ENCODE results near the gene RGS12. TPM values are rescaled to one million over a fixed set of nuclear protein-coding genes. Genes with fewer than 3 reads are reported as not detected.

The RGS12 gene
- polyA plus RNA-seq, 2 of the 4 experiments (the other 2 are of a cell fraction) = 7.4 to 8.9 TPM

DNA sequence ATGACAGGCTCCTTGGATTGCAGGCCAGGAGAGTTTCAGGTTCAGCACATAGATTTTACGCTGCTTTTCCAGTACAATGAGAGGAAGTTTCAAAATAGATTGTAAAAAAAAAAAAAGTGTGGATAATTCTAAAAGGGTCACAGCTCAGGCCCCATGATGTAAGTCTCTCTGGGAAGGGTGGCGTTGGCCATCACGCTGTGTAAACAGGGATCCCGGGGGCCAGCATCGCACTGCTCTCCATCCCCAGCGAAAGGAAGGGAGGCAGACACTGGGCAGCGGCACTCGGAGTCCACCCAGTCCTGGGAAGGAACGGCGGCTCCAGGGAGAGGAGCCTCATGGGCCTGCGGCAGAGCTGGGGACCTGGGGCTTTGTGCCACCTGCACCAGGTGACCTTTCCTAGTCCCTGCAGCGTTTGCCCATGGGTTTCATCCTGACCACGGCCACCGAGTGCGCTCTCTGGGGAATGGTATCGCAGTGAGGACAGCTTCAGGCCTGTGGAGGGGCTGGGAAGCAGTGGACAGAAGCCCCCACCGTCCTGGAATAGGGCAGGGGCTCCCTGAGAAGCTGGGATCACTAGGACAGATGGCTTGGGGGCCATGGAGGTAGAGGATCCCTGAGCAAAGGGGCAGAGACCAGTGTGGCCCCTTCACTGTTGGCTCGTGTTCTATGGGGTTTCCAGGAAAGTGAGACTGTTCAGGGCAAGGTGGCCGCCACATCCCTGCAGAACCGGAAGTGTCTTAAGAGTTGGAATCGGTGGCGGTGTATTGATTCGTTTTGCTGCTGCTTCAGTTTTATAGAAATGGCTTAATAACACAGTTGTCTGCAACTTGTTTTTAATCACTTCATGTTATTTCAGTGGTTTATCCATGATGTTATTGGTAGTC is 38.9 kb downstream of the RGS12 start:
- H3K27ac ChIP-seq = no peak overlapping the region
- TF ChIP-seq MYC (IDR thresholded peaks at IDR 0.05; ENCODE audit: borderline replicate concordance, low read length) (no peak), FOSB (CRISPR knock-in tag; IDR thresholded peaks at IDR 0.05) (no peak), CEBPB (IDR thresholded peaks at IDR 0.05) (no peak), NR3C1 (IDR thresholded peaks at IDR 0.05) (no peak), NFE2L2 (conservative IDR thresholded peaks at IDR 0.05; ENCODE audit: low read length) (no peak), CBX8 (IDR thresholded peaks at IDR 0.05) (no peak), SMC3 (IDR thresholded peaks at IDR 0.05) (no peak), RAD21 (conservative IDR thresholded peaks at IDR 0.05 in 1 of 2, IDR thresholded peaks at IDR 0.05 in 1 of 2) (no peak)
- TF ChIP-seq, protein P1, sequence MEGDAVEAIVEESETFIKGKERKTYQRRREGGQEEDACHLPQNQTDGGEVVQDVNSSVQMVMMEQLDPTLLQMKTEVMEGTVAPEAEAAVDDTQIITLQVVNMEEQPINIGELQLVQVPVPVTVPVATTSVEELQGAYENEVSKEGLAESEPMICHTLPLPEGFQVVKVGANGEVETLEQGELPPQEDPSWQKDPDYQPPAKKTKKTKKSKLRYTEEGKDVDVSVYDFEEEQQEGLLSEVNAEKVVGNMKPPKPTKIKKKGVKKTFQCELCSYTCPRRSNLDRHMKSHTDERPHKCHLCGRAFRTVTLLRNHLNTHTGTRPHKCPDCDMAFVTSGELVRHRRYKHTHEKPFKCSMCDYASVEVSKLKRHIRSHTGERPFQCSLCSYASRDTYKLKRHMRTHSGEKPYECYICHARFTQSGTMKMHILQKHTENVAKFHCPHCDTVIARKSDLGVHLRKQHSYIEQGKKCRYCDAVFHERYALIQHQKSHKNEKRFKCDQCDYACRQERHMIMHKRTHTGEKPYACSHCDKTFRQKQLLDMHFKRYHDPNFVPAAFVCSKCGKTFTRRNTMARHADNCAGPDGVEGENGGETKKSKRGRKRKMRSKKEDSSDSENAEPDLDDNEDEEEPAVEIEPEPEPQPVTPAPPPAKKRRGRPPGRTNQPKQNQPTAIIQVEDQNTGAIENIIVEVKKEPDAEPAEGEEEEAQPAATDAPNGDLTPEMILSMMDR (IDR thresholded peaks at IDR 0.05) = no peak
- TF ChIP-seq, protein P2, sequence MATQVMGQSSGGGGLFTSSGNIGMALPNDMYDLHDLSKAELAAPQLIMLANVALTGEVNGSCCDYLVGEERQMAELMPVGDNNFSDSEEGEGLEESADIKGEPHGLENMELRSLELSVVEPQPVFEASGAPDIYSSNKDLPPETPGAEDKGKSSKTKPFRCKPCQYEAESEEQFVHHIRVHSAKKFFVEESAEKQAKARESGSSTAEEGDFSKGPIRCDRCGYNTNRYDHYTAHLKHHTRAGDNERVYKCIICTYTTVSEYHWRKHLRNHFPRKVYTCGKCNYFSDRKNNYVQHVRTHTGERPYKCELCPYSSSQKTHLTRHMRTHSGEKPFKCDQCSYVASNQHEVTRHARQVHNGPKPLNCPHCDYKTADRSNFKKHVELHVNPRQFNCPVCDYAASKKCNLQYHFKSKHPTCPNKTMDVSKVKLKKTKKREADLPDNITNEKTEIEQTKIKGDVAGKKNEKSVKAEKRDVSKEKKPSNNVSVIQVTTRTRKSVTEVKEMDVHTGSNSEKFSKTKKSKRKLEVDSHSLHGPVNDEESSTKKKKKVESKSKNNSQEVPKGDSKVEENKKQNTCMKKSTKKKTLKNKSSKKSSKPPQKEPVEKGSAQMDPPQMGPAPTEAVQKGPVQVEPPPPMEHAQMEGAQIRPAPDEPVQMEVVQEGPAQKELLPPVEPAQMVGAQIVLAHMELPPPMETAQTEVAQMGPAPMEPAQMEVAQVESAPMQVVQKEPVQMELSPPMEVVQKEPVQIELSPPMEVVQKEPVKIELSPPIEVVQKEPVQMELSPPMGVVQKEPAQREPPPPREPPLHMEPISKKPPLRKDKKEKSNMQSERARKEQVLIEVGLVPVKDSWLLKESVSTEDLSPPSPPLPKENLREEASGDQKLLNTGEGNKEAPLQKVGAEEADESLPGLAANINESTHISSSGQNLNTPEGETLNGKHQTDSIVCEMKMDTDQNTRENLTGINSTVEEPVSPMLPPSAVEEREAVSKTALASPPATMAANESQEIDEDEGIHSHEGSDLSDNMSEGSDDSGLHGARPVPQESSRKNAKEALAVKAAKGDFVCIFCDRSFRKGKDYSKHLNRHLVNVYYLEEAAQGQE (IDR thresholded peaks at IDR 0.05) = no peak
- H3K4me2 ChIP-seq = no peak overlapping the region
- H3K4me1 ChIP-seq = peaks cover 4% of the 10 kb centered on the region
- WGBS (ENCODE audit: missing lambda C conversion rate) = 91% methylated on average over 15 of the region's 23 CpGs
- no peak for DNase-seq (ENCODE audit: low read depth in 1 of 2, low spot score in 1 of 2)
- no peak for FAIRE-seq
- no peak for ATAC-seq
- CTCF ChIA-PET = no interaction called here
- H3K4me3 ChIP-seq = no peak overlapping the region
- H3K9me3 ChIP-seq = no peaks in the 10 kb centered on the region
- POLR2A ChIA-PET = interaction anchor here (0.7 kb wide), 1 partner anchor 40 kb away, joined by 3 read pairs; no protein-coding TSS in a partner anchor

DNA sequence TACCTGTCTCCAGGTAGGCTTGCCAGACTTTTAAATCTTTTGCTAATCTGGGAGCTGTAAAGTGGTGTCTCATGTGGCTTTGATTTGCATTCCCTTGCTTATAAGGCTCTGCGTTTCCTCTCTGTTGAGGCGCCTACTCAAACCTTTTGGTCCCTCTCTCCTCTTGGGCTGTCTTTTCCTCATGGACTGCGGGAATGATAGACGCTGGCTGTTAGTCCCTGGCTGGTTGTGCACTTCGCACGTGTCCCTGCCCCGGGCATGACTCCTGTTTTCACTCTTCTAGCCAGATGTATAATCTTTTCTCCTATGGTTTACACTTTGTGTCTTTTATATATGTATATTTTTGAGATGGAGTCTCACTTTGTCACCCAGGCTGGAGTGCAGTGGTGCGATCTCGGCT is 39.7 kb downstream of the RGS12 start:
- CTCF ChIA-PET = interaction anchor here (0.9 kb wide), 1 partner anchor 9 kb away, joined by 3 read pairs; no protein-coding TSS in a partner anchor
- Histone ChIP-seq H3K4me1 (peaks cover 8% of the 10 kb centered on the region), H3K4me3 (no peak overlapping the region), H3K4me2 (no peak overlapping the region), H3K9me3 (no peaks in the 10 kb centered on the region), H3K27ac (no peak overlapping the region)
- DNase-seq (ENCODE audit: low read depth in 1 of 2, low spot score in 1 of 2) = no peak
- ATAC-seq = no peak
- WGBS (ENCODE audit: missing lambda C conversion rate) = 94% methylated on average over 9 of the region's 9 CpGs
- no peak for FAIRE-seq
- POLR2A ChIA-PET = no interaction called here
- TF ChIP-seq HOXB13 (CRISPR knock-in tag; IDR thresholded peaks at IDR 0.05; ENCODE audit: low read depth) = no peak
- no peak for TF ChIP-seq RCOR1 (IDR thresholded peaks at IDR 0.05; ENCODE audit: low read depth, low read length)
- no peak for TF ChIP-seq HOXA7 (CRISPR knock-in tag; IDR thresholded peaks at IDR 0.05)
- TF ChIP-seq FOSB (CRISPR knock-in tag; IDR thresholded peaks at IDR 0.05) = no peak
- TF ChIP-seq ZNF302 (CRISPR knock-in tag; IDR thresholded peaks at IDR 0.05) = no peak
- TF ChIP-seq RFX5 (IDR thresholded peaks at IDR 0.05) = no peak
- no peak for TF ChIP-seq ZSCAN20 (CRISPR knock-in tag; IDR thresholded peaks at IDR 0.05)
- no peak for TF ChIP-seq RAD21 (conservative IDR thresholded peaks at IDR 0.05 in 1 of 2, IDR thresholded peaks at IDR 0.05 in 1 of 2)

DNA sequence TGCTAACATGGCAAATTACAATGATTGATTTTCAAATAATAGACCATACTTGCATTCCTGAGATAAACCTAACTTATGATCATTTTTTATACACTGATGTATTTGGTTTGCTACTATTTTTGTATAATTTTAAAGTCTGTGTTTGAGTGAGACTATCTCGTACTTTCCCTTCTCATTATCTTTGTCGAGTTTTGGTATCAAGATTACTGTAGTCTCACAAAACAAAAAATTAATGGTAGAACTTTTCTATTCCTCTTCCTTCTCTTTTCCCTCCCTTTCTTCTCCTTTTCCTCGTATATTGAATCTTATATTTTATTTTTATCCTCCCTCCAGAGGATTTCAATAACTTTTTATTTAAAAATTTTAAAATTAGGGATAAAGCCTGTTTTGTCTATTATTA is 41.5 kb downstream of the RGS12 start:
- no peak overlapping the region for H3K4me2 ChIP-seq
- CTCF ChIA-PET = no interaction called here
- POLR2A ChIA-PET = no interaction called here
- ATAC-seq = no peak
- peaks cover 8% of the 10 kb centered on the region for H3K4me1 ChIP-seq
- no peak overlapping the region for H3K27ac ChIP-seq
- WGBS (ENCODE audit: missing lambda C conversion rate) = 87% methylated on average over 3 of the region's 3 CpGs
- H3K9me3 ChIP-seq = no peaks in the 10 kb centered on the region
- no peak for DNase-seq (ENCODE audit: low read depth in 1 of 2, low spot score in 1 of 2)
- no peak for FAIRE-seq
- no peak overlapping the region for H3K4me3 ChIP-seq
- TF ChIP-seq HOXA7 (CRISPR knock-in tag; IDR thresholded peaks at IDR 0.05) (no peak), HDAC2 (IDR thresholded peaks at IDR 0.05) (no peak), BHLHE40 (IDR thresholded peaks at IDR 0.05; ENCODE audit: low read depth, low read length) (no peak), RAD21 (conservative IDR thresholded peaks at IDR 0.05 in 1 of 2, IDR thresholded peaks at IDR 0.05 in 1 of 2) (no peak), E2F6 (IDR thresholded peaks at IDR 0.05; ENCODE audit: borderline replicate concordance, low read depth) (no peak), CHD4 (IDR thresholded peaks at IDR 0.05; ENCODE audit: borderline replicate concordance) (no peak), TFCP2L1 (CRISPR knock-in tag; IDR thresholded peaks at IDR 0.05) (no peak), ZC3H11A (IDR thresholded peaks at IDR 0.05) (no peak), RFX5 (IDR thresholded peaks at IDR 0.05) (no peak), FOXS1 (CRISPR knock-in tag; IDR thresholded peaks at IDR 0.05) (no peak), GATA3 (IDR thresholded peaks at IDR 0.05; ENCODE audit: borderline replicate concordance) (no peak), SMC3 (IDR thresholded peaks at IDR 0.05) (no peak), ZSCAN20 (CRISPR knock-in tag; IDR thresholded peaks at IDR 0.05) (no peak)
- TF ChIP-seq, protein P3, sequence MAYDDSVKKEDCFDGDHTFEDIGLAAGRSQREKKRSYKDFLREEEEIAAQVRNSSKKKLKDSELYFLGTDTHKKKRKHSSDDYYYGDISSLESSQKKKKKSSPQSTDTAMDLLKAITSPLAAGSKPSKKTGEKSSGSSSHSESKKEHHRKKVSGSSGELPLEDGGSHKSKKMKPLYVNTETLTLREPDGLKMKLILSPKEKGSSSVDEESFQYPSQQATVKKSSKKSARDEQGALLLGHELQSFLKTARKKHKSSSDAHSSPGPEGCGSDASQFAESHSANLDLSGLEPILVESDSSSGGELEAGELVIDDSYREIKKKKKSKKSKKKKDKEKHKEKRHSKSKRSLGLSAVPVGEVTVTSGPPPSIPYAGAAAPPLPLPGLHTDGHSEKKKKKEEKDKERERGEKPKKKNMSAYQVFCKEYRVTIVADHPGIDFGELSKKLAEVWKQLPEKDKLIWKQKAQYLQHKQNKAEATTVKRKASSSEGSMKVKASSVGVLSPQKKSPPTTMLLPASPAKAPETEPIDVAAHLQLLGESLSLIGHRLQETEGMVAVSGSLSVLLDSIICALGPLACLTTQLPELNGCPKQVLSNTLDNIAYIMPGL (CRISPR knock-in tag; IDR thresholded peaks at IDR 0.05; ENCODE audit: borderline replicate concordance) = no peak

Data from A549 (cell line).